ENCODE data around the gene CTAG1B.
"Not testable (repeated sequence)": the region's sequence is repeated elsewhere in the genome, so short reads cannot be mapped to it uniquely, and the experiment has no call there.

Gene CTAG1B

DNA sequence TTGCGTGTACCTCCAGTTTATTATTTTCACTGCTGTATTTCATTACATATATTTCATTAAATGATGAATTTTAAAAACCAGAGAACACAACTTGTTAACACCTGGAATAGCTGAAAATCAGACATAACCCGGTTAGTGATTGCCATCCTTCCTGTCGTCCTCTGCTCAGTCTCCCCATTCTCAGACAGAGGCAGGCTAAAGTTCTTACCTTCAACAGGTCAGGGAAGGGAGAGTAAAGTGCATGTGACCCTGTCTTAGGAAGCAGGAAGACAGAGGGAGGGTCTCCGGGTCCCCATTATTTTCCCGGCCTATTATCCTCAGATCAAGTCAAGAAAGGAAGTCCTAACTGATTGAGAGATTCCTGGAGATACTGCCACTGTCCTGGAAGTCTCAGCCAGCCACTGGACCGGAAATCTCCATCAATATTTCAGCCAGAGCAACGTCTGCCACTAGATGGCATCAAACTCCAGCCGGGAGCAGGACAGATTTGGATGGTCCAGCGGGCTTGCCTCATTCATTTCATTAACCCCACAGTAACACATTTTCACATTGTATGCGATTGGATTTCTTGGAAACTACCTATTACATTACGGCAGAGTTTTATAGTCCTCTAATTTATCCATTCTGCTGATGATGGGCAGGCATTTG is 1.8 kb upstream of the CTAG1B start:
- DNase-seq, result not testable (repeated sequence)

DNA sequence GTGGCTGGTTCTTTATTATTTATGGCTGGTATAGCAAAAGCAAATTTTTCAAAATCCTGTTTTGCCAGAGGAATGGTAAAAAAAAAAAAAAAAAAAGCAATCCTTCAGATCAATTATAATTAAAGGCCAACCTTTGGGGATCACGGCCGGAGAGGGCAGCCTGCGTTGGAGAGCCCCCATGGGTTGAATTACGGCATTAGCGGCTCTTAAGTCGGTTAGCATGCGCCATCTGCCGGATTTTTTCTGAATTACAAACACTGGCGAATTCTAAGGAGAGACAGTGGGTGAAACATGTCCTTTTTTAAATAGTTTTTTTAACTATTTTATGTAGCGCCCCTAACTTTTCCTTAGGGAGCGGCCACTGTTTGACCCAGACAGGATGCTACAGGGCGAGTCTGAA is 5.5 kb downstream of the CTAG1B start:
- DNase-seq, result not testable (repeated sequence)

DNA sequence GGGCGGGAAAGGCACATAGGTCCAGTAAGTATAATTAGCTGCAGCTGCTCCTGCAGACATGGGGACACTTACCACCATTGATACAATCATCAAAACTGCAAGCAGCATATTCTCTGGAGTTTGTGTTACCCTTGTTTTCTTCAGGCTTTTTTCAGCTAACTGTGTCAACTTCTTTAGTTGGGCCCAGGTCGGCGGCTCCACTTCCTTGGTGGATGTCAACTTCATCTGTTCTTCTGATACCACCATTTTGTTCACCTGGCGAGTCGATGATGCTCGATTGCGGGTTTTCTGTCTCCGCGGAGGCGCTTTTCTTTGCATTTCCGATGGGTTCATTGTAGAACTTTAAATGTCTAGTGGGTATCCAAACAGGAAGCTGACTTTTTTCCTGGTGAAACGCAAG is 7.9 kb downstream of the CTAG1B start:
- DNase-seq, result not testable (repeated sequence)

DNA sequence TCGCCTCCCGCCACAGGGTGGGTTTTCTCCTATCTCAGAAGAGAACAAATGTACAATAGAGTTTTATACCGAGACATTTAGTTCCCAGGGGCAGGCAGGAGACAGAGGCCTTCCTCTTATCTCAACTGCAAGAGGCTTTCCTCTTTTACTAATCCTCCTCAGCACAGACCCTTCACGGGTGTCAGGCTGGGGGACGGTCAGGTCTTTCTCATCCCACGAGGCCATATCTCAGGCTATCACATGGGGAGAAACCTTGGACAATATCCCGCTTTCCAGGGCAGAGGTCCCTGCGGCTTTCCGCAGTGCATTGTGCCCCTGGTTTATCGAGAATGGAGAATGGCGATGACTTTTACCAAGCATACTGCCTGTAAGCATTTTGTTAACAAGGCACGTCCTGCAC is 10.3 kb downstream of the CTAG1B start:
- not testable (repeated sequence) for DNase-seq

DNA sequence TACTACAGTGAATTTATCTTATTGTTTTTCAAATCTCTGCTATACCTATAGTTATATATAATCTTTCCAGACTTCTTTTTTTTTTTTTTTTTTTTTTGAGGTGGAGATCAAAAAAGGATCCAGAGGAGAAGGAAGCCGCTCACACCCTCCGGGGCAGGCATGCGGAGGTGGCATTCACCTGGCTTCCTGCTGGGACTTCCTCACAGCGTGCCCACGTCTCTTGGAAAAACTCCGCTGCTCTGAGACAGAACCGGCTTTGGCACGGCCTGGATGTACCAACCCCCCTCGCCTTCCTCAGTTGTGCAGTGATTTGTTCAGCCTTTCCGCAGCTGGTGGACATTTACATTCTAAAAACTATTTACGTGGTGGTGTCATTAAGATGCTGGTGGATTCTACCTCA is 11.1 kb downstream of the CTAG1B start:
- not testable (repeated sequence) for DNase-seq

DNA sequence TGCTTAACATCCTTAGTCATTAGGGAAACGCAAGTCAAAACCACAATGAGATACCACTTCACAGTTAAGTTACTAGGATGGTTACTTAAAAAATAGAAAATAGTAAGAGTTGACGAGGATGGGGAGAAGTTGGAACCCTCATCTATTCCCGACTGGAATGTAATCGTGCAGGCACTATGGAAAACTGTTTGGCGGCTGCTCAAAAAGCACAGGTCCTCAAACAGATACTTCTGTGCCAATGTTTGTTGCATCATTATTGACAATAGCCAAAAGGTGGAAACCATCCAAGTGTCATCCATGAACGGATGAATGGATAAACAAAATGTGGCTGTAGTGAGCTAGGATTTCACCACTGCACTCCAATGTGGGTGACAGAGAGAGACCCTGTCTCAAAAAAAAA is 11.7 kb downstream of the CTAG1B start:
- no peak for DNase-seq

DNA sequence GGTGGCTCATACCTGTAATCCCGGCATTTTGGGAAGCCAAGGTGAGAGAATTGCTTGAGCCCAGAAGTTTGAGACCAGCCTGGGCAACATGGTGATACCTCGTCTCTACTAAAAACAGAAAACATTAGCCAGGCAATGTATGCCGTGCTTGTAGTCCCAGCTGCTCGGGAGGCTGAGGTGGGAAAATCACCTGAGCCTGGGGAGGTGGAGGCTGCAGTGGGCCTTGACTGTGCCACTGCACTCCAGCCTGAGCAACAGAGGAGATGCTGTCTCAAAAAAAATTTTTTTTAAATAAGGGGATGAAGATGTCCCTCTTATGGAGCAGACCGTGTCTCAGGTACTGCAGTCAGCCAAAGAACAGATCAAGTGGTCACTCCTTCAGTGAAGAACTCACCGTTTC is 13.5 kb downstream of the CTAG1B start:
- DNase-seq, result no peak

DNA sequence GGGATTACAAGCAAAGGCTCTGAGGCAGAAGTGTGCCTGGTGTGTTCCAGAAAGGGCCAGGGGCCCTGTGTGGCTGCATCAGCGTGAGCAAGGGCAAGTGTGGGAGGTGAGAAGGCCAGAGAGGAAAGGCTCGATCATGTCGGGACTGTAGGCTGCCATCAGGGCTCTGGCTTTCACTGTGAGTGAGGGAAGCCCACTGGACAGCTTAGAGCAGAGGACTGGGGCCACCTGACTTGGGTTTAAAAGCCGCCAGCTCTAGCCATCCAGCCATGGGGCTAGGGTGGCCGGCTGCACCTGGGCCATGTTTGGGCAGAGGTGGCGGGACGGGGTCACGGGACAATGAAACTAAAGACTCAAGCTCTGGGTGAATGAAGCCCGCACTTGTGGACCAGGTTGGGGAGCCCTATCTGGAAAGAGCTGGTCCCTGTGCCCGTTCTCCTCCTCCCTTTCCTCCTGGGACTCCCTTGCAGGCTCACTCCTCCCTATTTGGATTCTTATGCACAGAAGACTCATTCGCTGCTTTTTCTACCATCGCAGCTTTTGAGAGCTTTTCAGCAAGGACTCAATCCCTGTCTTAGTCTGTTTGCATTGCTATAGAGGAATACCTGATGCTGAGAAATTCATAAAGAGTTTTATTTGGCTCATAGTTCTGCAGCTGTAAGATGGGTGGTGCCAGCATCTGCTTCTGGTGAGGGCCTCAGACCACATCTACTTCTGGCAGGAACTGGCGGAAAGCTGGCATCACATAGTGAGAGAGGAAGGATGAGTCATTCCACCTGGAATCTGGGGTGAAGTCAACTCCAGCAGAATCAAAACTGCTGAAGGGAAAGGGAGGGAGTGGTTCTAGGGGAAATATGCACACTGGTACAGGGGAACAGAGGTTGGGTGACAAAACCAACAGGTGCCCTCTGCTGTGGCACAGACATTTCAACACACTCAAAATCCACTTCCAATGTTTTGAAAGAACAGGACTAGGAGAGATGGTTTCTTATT is 15.3 kb downstream of the CTAG1B start:
- DNase-seq, result no peak

DNA sequence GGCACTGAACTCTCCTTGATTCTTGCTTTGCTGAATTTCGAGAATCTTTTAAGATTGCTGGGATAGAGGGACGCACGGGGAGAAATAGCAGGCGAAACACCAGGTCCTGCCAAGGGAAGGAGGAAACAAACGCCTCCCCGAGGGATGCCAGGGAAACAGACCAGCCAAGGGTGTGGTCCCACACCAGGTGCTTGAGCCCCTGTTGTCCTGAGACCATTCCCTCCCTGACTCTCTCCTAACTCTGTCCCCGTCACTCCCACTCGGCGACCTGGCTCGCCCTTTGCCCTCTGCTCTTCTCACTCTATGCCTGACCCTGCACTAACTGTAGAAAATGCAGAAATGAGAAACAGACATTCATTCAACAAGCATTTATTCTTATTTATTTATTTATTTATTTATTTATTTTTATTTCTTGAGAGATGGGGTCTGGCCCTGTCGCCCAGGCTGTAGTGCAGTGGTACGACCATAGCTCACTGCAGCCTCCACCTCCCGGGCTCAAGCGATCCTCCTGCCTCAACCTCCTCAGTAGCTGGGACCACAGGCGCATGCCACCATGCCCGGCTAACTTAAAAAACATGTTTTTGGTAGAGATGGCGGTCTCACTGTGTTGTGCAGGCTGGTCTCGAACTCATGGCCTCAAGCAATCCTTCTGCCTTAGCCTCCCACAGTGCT is 16.2 kb downstream of the CTAG1B start:
- DNase-seq, result no peak

DNA sequence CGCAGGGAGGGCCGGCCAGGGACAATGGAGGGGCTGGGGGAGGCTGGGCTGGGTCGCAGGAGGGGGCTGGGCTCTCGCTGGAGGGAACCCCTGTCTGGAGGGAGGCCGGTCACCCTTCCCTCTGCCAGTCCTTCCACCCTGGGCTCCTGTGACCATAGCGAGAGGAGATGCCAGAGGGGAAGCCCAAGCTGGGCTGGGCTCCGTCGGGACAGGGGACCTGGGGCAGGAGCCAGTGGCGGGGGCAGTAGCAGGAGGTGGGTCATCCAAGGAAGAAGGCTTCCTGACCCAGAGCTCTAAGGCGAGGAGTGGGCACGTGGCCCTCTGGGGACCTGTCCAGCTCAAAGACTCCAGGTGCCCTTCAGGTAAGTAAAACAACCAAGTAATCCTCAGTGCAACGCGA is 16.9 kb downstream of the CTAG1B start:
- no peak for DNase-seq

DNA sequence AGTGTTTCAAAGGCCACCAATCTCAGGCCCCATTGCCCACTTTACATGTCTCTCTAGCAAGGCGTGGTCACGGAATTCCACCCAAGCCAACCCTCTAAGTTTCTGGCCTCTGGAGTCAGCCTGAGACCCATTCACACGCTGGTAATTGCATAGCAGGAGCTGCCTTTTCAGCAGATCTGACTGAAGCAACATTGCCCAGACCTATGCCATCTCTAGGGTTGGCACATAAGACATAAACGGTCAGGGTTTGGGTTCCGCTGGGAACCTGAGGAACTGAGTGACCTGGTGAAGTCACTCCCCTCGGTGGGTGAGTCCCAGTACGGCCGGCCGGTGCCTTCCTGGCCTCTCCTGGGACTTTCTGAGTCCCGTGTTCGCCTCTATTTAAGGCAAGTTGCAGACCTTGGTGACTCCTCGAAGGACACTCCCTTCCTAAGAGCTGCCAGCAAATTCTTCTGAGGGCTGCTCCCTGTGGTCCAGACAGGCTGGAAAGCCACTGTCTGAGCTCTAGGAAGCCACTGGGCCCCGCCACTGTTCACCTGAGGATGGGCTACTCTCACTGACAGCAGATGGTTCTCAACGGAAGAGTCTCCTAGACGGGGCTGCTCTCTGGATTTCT is 18.2 kb downstream of the CTAG1B start:
- DNase-seq, result no peak

DNA sequence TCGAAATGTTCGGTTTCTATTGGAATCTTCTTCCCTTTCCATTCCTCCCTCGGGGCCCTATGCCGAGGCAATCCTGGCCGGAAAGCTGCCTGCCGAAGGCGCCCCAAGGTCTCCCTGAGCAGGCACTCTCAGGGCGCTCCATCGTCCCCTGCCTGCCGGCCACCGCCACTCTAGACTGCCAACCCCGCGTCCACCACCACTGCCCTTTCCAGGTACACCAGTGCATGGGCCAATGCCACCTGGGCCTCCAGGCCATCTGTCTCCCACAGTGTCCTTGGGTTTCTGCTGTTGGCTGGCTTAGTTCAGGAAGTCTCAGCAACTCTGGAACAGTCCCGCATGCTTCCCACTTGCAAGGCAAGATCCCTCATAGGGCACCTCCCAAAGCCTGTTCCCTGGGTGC is 19.6 kb downstream of the CTAG1B start:
- DNase-seq, result no peak

DNA sequence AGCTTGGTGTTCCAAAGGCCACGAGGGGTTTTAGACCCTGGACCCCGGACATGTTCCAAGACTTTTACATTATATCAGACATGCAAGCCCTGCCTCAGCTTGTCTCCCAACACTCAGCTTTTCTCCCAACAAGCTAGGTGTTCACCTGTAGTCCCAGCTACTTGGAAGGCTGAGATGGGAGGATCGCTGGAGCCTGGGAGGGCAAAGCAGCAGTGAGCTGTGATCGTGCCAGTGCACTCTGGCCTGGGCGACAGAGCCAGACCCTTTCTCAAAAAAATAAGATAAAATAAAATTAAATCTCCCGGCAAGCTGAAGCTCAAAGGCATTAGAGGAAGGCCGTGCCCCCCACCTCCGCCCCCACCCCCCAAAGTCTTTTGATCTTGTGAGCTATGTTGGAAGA is 20.4 kb downstream of the CTAG1B start:
- DNase-seq, result no peak

DNA sequence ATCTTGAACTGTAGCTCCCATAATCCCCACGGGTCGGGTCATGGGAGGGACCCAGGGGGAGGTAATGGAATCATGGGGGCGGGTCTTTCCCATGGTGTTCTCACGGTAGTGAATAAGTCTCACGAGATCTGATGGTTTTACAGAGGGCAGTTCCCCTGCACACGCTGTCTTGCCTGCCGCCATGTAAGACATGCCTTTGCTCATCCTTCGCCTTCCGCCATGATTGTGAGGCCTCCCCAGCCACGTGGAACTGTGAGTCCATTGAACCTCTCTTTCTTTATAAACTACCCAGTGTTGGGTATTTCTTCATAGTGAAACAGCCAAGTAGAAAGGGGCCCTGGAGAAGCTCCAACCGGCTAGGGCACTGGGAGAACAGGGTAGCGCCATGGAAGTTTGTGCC is 21.9 kb downstream of the CTAG1B start:
- DNase-seq, result no peak

DNA sequence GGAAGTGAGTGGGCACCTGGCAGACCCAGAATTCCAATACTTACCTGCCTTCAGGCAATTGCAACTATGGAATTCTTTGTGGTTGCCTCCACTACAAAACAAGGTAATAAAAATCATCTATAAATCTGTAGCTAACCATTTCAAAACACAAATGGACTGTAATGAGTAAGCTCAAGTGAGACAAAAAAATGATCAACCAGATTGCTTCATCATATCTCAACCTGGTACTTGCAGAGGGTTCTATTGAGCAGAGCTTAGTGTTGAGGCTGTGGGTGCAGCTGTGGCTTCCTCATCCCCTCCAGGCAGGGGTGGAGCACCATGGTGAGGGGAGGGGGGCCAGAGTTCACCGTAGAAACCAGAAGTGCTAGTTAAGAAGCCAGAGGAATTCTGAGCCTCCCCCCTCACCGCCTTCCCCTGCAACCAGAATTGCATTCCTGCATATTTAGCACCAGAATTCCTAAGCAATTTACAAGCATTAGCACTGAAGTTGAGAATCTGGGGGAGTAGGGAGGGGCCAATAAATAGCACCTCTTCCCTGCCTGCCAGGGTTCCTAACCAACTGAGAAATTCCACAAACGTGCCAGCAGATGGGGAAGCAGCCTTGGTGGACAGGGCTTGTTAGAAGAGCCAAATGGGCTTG is 22.7 kb downstream of the CTAG1B start:
- no peak for DNase-seq

DNA sequence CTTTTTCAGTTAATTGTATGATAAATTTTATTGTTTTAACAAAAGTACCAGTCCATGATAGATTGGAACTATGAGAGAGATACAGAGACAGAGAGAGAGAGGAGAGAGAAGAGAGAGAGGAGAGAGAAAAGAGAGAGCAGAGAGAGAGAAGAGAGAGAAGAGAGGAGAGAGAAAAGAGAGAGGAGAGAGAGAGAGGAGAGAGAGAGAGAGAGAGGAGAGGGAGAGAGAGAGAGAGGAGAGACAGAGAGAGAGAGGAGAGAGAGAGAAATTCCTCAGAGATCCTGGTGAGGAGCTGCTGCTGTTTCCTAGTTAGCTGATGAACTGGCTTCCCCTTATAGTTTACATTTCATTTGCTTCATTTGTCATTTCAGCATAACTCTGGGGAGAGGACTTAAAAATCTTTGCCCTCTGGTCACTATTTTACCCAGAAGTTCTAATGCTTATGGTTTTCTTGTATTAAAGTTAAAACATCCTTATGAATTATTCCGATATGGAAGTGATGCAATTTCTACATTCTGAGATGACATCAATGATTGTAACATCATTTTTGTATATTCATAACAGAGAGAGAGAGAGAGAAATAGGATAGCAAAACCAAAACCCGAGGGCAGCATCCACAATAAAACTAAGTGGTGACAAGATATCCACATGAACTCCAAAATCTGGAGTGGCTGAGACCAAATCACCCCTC is 23.4 kb downstream of the CTAG1B start:
- no peak for DNase-seq

DNA sequence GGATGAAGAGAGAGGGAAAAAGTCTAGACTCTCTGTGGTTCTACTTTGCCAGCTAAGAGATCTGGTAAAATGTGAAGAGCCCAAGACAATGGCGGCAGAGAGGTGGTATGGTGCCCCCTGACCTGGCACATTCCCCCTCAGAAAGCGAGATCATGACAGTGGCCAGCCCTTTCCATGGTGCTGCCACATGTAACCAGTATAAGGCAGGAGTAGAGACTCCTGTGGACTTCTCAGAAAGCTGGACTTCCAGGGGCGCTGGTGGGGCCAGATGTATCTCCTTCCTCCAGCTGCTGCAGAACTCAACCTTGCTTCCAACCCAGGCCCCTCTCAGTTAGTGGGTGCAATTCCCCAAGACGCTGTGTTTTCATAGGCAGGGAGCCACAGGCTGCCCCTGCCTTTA is 24.6 kb downstream of the CTAG1B start:
- no peak for DNase-seq

DNA sequence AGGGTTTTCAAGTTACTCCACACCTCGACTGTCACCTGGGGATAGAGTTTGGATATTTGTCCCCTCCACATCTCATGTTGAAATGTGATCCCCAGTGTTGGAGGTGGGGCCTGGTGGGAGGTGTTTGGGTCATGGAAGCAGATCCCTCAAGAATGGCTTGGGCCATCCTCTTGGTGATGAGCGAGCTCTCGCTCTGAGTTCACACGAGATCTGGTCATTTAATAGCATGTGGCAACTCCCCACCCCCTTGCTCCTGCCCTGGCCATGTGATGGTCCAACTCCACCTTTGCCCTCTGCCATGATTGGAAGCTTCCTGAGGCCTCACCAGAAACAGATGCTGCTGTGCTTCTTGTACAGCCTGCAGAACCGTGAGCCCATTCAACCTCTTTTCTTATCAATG is 25.9 kb downstream of the CTAG1B start:
- no peak for DNase-seq

DNA sequence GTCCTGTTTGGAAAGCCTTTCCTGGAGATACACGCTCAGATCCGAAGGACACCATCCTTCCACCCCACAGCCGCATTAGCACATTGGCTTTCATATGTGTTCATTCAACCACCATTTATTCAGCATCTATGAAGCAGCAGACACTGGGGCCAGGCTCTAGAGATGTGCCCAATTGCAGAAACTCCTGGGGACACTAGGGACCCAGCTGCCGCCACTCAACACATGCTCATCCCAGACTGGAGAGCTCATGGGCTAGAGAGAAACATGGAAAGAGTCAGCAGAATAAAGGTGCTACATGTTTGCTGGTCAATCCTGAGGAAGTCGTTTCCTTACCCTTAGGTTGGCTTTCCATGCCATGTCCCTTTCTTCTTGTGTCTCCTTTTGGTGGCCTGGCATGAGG is 26.6 kb downstream of the CTAG1B start:
- DNase-seq, result no peak

DNA sequence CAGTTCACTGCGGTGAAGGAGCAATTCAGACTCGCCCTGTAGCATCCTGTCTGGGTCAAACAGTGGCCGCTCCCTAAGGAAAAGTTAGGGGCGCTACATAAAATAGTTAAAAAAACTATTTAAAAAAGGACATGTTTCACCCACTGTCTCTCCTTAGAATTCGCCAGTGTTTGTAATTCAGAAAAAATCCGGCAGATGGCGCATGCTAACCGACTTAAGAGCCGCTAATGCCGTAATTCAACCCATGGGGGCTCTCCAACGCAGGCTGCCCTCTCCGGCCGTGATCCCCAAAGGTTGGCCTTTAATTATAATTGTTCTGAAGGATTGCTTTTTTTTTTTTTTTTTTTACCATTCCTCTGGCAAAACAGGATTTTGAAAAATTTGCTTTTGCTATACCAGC is 28.7 kb downstream of the CTAG1B start:
- DNase-seq, result not testable (repeated sequence)

DNA sequence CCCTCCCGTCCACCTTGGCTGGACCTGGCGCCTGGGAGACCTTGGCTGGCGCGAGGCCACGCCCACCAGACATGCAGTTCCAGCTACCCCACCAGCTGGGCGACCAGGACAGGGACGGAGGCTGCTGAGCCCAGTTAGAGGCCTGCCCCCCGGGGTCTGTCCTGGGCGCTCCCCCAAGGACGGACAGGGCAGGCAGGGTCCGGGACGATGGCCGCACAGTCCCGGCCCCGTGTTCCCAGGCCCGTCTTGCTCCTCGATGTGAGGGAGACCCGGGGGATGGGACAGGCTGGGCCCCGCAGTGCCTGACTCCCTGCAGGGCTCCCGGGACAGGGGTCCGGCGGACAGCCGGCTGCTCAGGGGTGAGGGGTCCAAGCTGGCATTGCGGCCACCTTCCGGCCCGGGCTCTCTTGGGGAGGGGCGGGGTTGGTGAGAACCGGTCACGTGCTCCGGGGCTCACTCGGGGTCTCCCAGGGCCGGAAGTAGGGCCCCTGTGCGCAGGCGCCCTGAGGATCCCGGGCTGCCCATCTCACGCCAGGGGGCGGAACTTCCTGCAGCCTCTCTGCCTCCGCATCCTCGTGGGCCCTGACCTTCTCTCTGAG is 34.4 kb downstream of the CTAG1B start, which contains the start of gene CTAG1A:
Gene CTAG1A (plus strand): TSS at position 549 of the 599 bp plus-strand sequence. CDS start 74 bp downstream, outside the sequence.
- not testable (repeated sequence) for DNase-seq
